Measurements from ENCODE around the gene ARL17B.
"Not testable (repeated sequence)": the region's sequence is repeated elsewhere in the genome, so short reads cannot be mapped to it uniquely, and the experiment has no call there.

The ARL17B gene

DNA sequence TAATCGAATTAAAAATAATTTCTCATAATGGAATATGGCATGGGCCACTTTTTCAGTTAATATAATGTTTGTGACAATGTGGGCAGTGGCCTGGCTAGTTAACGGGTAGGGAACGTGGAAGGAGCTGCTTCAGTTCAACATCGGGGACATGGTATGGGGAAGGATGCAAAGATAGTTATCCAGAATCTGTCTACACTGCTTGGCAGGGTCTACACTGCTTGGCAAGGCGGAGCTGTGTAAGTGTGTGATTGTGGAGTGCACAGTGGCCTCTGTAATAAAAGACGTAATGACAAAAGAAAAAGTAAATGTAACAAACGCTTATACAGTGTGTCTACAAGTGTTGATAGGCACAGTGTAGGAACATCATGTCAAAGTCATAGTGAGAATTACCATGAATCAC, 74.0 kb downstream of the ARL17B start:
- DNase-seq: not testable (repeated sequence)

- peak; percentile 82 for DNase-seq
Measured at GRCh38 chr17:46286764-46287221, 74.8 kb downstream of the ARL17B start.

GRCh38 chr17:46285500-46285899, 76.1 kb downstream of the ARL17B start:
- not testable (repeated sequence) for DNase-seq

DNA sequence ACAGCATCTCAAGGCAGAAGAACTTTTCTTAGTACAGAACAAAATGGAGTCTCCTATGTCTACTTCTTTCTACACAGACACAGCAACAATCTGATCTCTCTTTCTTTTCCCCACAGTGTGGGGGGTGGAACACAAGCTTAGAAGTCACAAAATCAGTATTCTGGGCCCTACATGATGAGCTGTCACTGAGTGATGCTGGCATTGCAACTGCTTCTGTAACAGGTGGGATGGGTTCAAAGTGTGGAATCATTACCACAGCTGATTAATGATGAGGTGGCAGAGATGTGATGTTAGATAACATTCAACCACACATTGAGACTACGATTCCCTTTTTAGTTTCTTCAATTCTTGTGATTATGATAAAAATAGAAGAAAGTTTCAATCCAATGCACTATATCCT, 77.1 kb downstream of the ARL17B start:
- not testable (repeated sequence) for DNase-seq

GRCh38 chr17:46282635-46283034, 78.9 kb downstream of the ARL17B start:
- not testable (repeated sequence) for DNase-seq

- DNase-seq: not testable (repeated sequence)
Measured at GRCh38 chr17:46281336-46281735, 80.2 kb downstream of the ARL17B start.

DNA sequence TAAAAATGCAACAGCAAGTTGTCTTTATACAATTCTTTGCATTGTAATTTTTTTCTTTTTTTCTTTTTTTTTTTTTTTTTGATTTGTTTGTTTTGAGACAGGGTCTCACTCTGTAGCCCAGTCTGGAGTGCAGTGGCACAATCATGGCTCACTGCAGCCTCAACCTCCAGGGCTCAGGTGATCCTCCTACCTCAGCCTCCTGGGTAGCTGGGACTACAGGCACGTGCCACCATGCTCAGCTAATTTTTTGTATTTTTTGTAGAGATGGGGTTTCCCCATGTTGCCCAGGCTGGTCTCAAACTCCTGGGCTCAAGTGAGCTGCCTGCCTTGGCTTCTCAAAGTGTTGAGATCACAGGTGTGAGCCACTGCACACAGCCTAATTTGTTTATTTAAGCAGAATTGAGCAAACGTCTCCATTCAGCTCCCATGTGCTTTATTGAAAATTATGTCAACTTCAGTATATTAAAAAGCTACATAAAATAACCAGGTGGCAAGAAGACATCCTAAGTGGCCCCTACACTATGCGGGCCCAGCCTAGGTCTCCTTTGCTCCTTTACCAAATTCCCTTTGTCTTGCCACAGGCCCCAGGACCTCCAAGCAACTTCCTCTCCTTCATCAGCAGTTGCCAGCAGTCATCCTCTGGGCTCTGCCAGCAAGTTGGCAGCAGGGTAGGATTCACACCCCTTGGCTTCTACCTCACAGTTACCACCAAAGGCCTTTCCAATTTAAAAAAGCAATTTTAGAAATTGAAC, 84.7 kb downstream of the ARL17B start:
- DNase-seq: not testable (repeated sequence)

GRCh38 chr17:46274238-46274637, 87.3 kb downstream of the ARL17B start:
- no peak for DNase-seq

DNA sequence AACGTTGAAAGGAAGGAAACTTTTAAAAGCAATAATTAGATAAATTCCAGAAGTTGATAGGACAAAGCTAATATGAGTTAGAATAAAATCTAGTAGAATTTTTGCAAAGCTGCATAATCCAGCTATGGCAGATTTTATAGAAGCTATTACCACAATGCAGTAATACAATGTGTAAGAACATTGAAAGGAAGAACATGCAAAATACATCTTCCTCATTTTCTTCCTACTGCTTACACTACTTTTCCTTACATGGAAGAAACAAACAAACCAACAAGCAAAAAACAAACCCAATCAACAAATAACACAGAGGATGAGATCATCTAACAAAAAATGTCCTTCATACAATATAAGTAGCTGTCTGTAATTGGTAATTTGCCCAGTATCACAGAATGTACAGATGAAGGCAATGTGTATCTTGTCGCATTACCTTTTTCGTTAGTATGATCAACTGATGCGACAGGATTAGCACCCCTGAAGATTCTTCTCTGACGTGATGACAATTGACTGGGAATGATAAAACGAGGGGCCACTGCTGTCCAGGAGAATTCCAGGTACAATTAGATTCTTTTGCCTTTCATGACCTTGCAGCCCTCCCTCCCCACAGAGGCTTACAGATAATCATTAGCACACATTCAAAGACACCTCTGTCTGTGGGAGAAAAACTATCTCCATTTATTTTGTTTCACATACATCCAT, 87.9 kb downstream of the ARL17B start:
- no peak for DNase-seq

GRCh38 chr17:46270032-46270431, 91.5 kb downstream of the ARL17B start:
- no peak for DNase-seq

- peak; percentile 93 for DNase-seq
Measured at GRCh38 chr17:46266656-46267544, 94.7 kb downstream of the ARL17B start.

- peak; percentile 16 for DNase-seq
Measured at GRCh38 chr17:46266063-46266655, 95.4 kb downstream of the ARL17B start.

DNA sequence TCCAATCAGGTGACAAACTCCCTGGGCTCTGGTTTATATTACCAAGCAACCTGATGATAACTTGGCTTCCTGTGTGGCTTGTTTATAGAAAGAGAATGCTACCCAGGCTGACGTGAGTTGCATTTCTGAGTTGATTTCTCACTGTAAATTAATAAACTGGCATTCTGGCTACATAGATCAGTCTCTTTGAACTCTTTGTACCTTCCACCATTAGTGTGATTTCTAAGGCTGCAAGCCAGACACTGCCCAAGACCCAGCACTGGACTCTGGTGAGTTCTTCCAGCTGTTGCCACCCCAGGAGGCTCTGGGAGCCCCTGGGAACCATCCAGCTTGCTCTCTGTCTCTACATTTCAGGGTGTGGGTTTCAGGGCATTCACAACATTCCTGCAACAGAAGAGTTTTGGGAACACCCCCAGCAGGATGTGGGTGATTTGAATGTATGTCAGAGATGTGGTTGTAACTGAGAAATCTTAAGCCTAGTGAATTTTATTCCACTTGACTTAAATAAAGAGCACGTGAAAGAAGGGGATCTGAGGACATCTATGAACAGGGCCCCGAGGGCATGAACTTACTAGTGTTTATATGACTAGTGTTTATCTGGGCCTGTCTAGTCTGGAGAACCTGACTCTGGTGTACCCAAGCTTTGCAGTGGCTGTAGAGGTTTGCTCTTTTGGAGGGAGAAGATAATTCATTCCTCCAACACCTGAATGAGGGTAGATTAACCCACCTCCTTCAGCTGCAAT, 96.9 kb downstream of the ARL17B start:
- no peak for DNase-seq

GRCh38 chr17:46262271-46262670, 99.3 kb downstream of the ARL17B start:
- DNase-seq: no peak

- not testable (repeated sequence) for DNase-seq
Measured at GRCh38 chr17:46259845-46260661, 101.5 kb downstream of the ARL17B start.

- peak; percentile 9 for DNase-seq
Measured at GRCh38 chr17:46256369-46256768, 105.2 kb downstream of the ARL17B start.

DNA sequence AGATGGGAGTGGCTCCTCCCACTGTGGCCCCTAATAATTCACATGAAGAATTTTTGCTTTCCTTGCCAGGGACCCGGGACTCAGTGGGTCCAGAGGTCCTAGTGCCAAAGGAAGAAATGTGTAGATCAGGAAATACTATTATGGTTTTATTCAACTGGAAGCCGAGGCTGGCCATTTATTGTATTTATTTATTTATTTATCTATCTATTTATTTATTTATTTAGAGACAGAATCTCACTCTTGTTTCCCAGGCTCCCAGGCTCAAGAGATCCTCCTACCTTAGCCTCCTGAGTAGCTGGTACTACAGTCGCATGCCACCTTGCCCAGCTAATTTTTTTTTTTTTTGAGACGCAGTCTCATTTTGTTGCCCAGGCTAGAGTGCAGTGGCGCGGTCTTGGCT, 107.4 kb downstream of the ARL17B start:
- not testable (repeated sequence) for DNase-seq

DNA sequence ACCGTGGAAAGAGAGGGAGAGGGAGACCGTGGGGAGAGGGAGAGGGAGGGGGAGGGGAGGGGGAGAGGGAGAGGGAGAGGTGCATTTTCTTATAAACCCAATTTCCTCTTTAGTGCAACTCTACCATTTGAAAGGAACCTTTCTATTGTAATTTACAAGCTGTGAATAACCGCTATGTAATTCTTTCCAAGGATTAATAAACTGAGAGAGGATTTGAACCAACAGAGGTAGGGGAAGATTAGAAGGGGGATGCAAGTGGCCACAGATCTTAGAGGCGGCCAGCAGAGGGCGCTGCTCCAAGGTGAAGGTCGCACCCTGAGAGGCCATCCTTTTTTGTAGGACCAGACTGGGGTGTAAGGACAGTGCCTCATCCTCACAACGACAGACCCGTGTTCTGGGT, 107.8 kb downstream of the ARL17B start:
- DNase-seq: peak; percentile 66

GRCh38 chr17:46252804-46253203, 108.8 kb downstream of the ARL17B start:
- DNase-seq: not testable (repeated sequence)

- DNase-seq: not testable (repeated sequence)
Measured at GRCh38 chr17:46249153-46249552, 112.4 kb downstream of the ARL17B start.
